Activated naive CD4-positive, alpha-beta T cell treated with Interleukin-2 at 50 U/mL for 16 hours (primary cell): ENCODE data around the gene NINJ2.

ENCODE experiments used
- DNase-seq: peaks from one replicate; pipeline ENCODE4 v3.0.0-alpha.2; 2020

The NINJ2 gene

GRCh38 chr12:565589-566105 lies 97.6 kb downstream of the NINJ2 start:
- DNase-seq = no peak

GRCh38 chr12:565161-565560 lies 98.1 kb downstream of the NINJ2 start:
- DNase-seq = no peak

GRCh38 chr12:563787-564298 lies 99.4 kb downstream of the NINJ2 start:
- DNase-seq = no peak

DNA sequence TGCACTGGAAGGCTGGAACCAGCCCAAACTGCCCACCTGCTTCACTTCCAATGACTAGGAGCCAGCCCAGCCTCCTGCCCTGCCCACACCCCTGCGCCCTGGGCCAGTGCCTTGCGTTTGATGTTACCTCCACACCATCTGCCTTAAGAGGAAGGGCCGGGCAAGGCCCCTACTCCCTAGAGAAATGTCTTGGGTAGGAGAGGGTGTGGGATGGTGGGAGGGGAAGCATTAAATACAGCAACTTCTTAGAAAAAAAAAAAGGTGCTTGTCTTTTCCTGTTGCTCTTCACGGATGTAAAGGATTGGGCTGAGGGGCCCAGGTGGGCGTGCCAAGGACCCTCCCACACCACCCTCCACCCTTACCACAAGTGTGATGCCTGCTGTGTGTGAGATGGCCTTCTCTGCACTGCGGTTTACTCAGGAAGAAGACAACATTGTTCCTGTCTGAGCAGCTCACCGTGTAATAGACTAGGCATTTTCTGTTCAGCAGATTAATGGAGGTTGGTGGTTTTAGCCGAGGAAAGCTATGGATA lies 99.9 kb downstream of the NINJ2 start:
- peak; percentile 46 for DNase-seq

- DNase-seq = no peak
These were observed 100.6 kb downstream of the NINJ2 start for GRCh38 chr12:562634-563033.

- DNase-seq = no peak
These were observed 101.2 kb downstream of the NINJ2 start for GRCh38 chr12:561908-562593.

- no peak for DNase-seq
These were observed 101.9 kb downstream of the NINJ2 start for GRCh38 chr12:561391-561705.

DNA sequence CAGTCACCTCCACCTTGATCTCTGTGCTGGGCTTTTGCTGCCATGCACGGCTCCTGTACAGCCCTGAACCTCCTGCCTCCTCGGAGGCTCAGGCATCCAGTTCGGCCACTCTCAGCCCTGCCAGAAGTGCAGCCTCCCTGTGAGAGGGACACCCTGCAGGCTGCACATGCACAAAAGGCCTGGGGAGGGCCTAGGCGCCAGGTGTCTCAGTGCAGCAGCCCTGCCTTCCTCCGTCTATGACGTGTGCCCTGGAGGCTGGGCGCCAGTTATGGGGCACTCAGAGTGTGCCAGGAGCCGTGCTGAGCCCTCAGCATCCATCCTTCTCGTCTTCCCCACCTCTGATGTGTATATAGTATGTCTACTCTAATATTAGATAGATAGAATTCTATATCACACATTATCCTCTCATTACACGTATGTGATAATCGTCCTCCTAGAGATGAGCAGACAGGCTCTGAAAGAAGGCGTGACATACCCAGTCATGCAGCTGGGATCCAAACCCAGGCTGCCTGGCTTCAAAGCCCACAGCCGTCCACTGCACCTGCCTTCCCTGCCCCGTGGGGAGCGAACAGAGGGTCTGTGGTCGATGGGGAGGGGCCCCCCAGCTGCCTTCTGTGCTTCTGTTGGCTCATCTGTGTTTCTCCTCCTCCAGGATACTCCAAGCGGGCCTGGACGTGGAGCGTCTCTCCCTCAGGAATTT lies 102.4 kb downstream of the NINJ2 start:
- no peak for DNase-seq

- DNase-seq = no peak
These were observed 103.3 kb downstream of the NINJ2 start for GRCh38 chr12:559906-560455.

DNA sequence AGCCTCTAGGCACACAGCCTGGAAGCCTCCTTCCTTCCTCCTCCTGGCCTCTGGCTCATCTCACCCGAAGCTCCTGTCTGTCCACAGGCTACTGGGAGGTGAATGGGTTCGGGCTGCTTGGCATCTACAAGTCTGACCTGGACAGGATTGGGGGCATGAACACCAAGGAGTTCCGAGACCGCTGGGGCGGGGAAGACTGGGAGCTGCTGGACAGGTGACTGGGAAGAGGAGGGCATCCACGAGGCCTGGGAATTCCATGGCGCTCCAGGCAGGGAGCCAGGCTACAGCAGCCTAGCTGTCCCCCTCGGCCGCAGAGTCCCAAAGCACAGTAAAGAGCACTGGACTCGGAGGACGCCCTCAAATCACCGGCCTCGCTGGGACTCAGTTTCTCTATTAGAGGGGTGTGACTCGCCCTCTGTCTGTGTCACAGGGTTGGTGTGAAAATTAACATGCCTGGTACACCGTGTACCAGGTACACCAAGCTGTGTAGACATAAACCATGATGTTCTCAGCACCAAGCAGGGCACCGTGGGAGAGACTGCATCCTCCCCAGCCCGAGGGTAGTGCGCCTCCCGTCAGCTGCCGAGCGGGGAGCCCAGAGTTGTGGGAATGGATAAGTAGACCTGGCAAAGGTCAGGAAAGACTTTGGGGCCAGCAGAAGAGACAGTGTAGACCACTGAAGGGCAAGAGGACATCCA lies 103.9 kb downstream of the NINJ2 start:
- DNase-seq = no peak

- DNase-seq = no peak
These were observed 104.7 kb downstream of the NINJ2 start for GRCh38 chr12:558580-558979.

DNA sequence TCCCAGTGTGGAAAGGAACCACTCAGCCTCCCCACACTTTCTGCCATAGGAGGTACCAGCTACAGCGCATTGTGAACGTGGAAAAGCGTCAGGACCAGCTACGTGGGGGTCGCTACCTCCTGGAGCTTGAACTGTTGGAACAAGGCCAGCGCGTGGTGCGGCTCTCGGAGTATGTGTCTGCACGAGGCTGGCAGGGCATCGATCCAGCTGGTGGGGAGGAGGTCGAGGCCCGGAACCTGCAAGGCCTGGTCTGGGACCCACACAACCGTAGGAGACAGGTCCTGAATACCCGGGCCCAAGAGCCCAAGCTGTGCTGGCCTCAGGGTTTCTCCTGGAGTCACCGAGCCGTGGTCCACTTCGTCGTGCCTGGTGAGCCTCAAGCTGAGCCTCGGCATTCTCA lies 106.7 kb downstream of the NINJ2 start:
- DNase-seq = no peak

- DNase-seq = no peak
These were observed 109.3 kb downstream of the NINJ2 start for GRCh38 chr12:554001-554285.

DNA sequence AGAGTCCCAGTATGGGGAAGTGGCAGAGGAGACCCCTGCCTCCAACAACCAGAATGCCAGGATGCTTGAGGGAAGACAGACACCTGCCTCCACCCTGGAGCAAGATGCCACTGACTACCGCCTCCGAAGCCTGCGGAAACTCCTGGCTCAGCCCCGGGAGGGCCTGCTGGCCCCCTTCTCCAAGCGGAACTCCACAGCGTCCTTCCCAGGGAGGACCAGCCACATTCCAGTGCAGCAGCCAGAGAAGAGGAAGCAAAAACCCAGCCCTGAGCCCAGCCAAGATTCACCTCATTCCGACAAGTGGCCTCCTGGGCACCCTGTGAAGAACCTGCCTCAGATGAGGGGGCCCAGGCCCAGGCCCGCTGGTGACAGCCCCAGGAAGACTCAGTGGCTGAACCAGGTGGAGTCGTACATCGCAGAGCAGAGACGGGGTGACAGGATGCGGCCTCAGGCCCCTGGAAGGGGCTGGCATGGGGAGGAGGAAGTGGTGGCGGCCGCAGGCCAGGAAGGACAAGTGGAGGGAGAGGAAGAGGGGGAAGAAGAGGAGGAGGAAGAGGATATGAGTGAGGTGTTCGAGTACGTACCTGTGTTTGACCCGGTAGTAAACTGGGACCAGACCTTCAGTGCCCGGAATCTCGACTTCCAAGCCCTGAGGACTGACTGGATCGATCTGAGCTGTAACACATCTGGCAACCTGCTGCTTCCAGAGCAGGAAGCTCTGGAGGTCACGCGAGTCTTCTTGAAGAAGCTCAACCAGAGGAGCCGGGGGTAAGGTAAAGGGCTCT lies 109.8 kb downstream of the NINJ2 start:
- DNase-seq = no peak

DNA sequence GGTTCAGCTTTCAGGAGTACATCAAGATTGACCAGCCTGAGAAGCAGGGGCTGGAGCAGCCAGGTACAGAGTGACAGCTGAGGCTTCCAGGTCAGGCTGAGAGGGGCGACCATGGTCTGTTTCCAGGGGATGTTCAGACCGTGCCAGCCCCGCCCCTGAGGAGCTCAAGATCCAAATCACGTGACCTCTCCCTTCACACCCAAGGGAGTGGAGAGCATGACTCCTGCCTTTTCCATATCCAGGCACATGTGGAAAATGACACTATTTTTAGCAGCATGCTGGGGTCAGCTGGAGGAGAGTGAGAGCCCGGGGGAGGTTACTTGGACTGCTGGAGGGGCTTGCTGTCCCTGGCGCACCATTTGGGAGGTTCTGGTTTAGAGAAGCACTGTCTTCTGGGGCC lies 110.8 kb downstream of the NINJ2 start:
- no peak for DNase-seq

- no peak for DNase-seq
These were observed 112.6 kb downstream of the NINJ2 start for GRCh38 chr12:550473-551260.

DNA sequence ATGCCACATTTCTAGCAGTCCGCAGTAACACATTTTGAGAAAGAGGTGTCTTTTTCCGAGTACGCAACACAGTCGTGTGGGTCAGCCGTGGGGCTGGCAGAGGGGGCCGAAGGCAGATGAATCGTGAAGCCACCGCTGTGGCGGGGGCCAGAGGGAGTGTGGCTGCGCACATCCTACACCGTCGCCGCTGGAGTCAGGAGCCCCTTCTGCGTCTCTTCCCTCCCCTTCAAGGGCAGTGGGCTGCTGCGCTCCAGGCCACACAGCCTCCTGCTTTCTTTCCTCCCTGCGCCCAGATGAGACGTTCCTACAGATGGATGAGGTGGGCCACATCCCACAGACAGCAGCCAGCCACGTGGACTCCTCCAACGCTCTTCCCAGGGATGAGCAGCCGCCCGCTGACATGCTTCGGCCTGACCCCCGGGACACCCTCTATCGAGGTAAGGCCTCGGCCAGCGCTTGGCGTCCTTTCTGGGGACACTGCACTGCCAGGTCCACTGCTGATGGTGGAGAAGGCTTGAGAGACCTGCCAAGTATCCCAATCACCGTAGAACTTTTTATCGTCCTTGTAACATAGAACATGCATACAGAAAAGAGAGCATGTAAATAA lies 113.7 kb downstream of the NINJ2 start:
- DNase-seq = no peak

GRCh38 chr12:547883-548470 lies 115.3 kb downstream of the NINJ2 start:
- no peak for DNase-seq

GRCh38 chr12:546920-547845 lies 116.1 kb downstream of the NINJ2 start:
- DNase-seq = peak; percentile 73
